Neuronal stem cell (in vitro differentiated cells): ENCODE data around the gene SLC15A4.
A peak's percentile ranks its signal among the peaks of the same experiment; 100 is the strongest.

Source experiments
- DNase-seq: peaks from one replicate; pipeline ENCODE4 v3.0.0-alpha.2; 2013; ENCODE audit warnings: low spot score
- H2AFZ ChIP-seq: one replicate; pipeline ENCODE4 v1.6.1; 2013; ENCODE audit warnings: mild to moderate bottlenecking, low read length, inconsistent platforms
- H2AK5ac ChIP-seq: 2 replicates; pipeline ENCODE4 v1.6.1; 2013; ENCODE audit warnings: low read depth, mild to moderate bottlenecking, inconsistent platforms, low read length, moderate library complexity, mixed read lengths
- H2BK120ac ChIP-seq: 2 replicates; pipeline ENCODE4 v1.6.1; 2013; ENCODE audit warnings: low read depth, mild to moderate bottlenecking, inconsistent platforms, low read length, moderate library complexity, mixed read lengths
- H2BK12ac ChIP-seq: one replicate; pipeline ENCODE4 v1.6.1; 2013; ENCODE audit warnings: low read length, inconsistent platforms
- H2BK15ac ChIP-seq: 2 replicates; pipeline ENCODE4 v1.6.1; 2013; ENCODE audit warnings: mild to moderate bottlenecking, low read length, inconsistent platforms, mixed read lengths
- H2BK5ac ChIP-seq: one replicate; pipeline ENCODE4 v1.6.1; 2013; ENCODE audit warnings: inconsistent platforms, mild to moderate bottlenecking, low read length, moderate library complexity
- H3K14ac ChIP-seq: one replicate; pipeline ENCODE4 v1.6.1; 2013; ENCODE audit warnings: low read length, inconsistent platforms
- H3K18ac ChIP-seq: 2 replicates; pipeline ENCODE4 v1.6.1; 2013; ENCODE audit warnings: low read length, inconsistent platforms
- H3K23ac ChIP-seq: 2 replicates; pipeline ENCODE4 v1.6.1; 2013; ENCODE audit warnings: low read depth, mild to moderate bottlenecking, mixed read lengths, low read length, inconsistent platforms; ENCODE audit not compliant: poor library complexity
- H3K27ac ChIP-seq: replicated peaks from 3 replicates; pipeline ENCODE4 v1.5.1; 2013; ENCODE audit warnings: low read length, inconsistent platforms
- H3K27me3 ChIP-seq, 3 experiments: 2 replicates each; pipeline ENCODE4 v1.6.1; 2013; ENCODE audit warnings: low read length in 3 of 3, mild to moderate bottlenecking in 2 of 3, inconsistent platforms in 1 of 3, low read depth in 1 of 3, mixed read lengths in 1 of 3, moderate library complexity in 1 of 3; ENCODE audit not compliant: control insufficient read depth in 3 of 3, insufficient read depth in 3 of 3
- H3K36me3 ChIP-seq, 2 donors: replicated peaks in 1 of 2; 2 replicates each; pipeline ENCODE4 v1.6.1; 2013; ENCODE audit warnings: low read length in 2 of 2; ENCODE audit not compliant: control insufficient read depth in 2 of 2, insufficient read depth in 2 of 2
- H3K4ac ChIP-seq: 2 replicates; pipeline ENCODE4 v1.6.1; 2013; ENCODE audit warnings: inconsistent platforms, mild to moderate bottlenecking, low read length, moderate library complexity
- H3K4me1 ChIP-seq, 2 donors: 1 replicate in 1 of 2; 2 replicates in 1 of 2; pipeline ENCODE4 v1.6.1; 2013; ENCODE audit warnings: low read length in 2 of 2, low read depth in 1 of 2; ENCODE audit not compliant: control insufficient read depth in 2 of 2, insufficient read depth in 1 of 2
- H3K4me2 ChIP-seq: one replicate; pipeline ENCODE4 v1.6.1; 2013; ENCODE audit warnings: mild to moderate bottlenecking, low read length, inconsistent platforms; ENCODE audit not compliant: insufficient read depth, poor library complexity, severe bottlenecking
- H3K4me3 ChIP-seq, 2 donors: 2 replicates each; pipeline ENCODE4 v1.5.1; 2013; ENCODE audit warnings: low read length in 2 of 2, mild to moderate bottlenecking in 2 of 2, inconsistent platforms in 1 of 2, moderate library complexity in 1 of 2
- H3K79me1 ChIP-seq: one replicate; pipeline ENCODE4 v1.6.1; 2013; ENCODE audit warnings: low read depth, mild to moderate bottlenecking, inconsistent platforms, low read length, moderate library complexity
- H3K9ac ChIP-seq: one replicate; pipeline ENCODE4 v1.6.1; 2013; ENCODE audit warnings: mild to moderate bottlenecking, low read depth, low read length, inconsistent platforms; ENCODE audit not compliant: poor library complexity
- H3K9me3 ChIP-seq, 2 donors: replicated peaks in 1 of 2; 2 replicates each; pipeline versions ENCODE3 to v1.6.1; 2013; ENCODE audit warnings: low read length in 2 of 2, mild to moderate bottlenecking in 2 of 2, inconsistent platforms in 1 of 2, low read depth in 1 of 2, mixed read lengths in 1 of 2, moderate library complexity in 1 of 2; ENCODE audit not compliant: control insufficient read depth in 2 of 2, insufficient read depth in 1 of 2
- H4K8ac ChIP-seq: one replicate; pipeline ENCODE4 v1.6.1; 2013; ENCODE audit warnings: low read depth, mild to moderate bottlenecking, inconsistent platforms, low read length, moderate library complexity
- H4K91ac ChIP-seq: one replicate; pipeline ENCODE4 v1.6.1; 2013; ENCODE audit warnings: low read length, low read depth, mild to moderate bottlenecking, inconsistent platforms; ENCODE audit not compliant: poor library complexity
- WGBS, 2 donors: extraction: QIAGEN DNeasy Blood & Tissue Kit; methylation state at CpG; one replicate each; pipeline ENCODE4 v1.1.7; 2013; ENCODE audit warnings: missing lambda C conversion rate in 2 of 2, mixed read lengths in 1 of 2; ENCODE audit not compliant: insufficient read length in 2 of 2, insufficient replicate concordance in 1 of 2; ENCODE audit errors: extremely low coverage in 2 of 2; 5-methylcytosine and 5-hydroxymethylcytosine counted together

The SLC15A4 gene

DNA sequence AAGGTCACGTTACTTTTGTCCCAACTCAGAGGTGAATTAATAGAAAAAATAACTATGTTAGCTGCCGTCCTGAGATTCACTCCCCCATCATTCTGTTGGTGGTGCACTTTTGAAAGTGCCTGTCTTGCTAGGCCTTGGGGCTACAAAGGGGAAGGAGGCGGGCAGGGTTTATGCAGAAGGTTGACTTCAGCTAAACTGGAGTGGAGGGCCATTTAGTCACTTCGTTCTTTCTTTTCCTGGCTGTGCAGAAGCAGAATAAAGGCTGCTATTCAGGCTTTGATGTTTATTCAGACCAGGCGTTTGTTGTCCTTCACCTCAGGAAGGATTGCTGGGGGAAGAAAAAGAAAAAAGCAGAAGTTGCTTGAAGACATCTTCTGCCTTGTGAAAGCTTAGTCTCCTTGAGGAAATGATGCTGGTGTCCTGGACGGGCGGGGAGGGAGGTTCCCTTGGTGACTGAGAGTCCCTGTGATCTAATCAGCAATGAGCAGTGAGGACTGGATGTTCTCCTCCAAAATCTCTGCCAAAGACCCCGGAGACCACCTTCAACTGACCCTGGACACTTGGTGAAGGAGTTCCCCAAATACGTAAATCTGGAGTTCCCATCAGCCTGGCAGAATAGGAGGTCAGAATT is 33.5 kb upstream of the SLC15A4 start:
- H3K4me3 ChIP-seq: no peak overlapping the region
- no peak overlapping the region for H3K23ac ChIP-seq
- H3K36me3 ChIP-seq: no peaks in the 10 kb centered on the region
- H3K9me3 ChIP-seq: peaks cover 0 to 2% of the 10 kb centered on the region in 2 donors
- no peak overlapping the region for H2BK12ac ChIP-seq
- H3K14ac ChIP-seq: no peak overlapping the region
- H4K91ac ChIP-seq: no peak overlapping the region
- H3K18ac ChIP-seq: no peak overlapping the region
- H3K79me1 ChIP-seq: no peaks in the 10 kb centered on the region
- no peak overlapping the region for H4K8ac ChIP-seq
- H2AK5ac ChIP-seq: no peak overlapping the region
- no peak overlapping the region for H3K4me2 ChIP-seq
- H2BK120ac ChIP-seq: no peak overlapping the region
- H2AFZ ChIP-seq: no peak overlapping the region
- H2BK15ac ChIP-seq: no peak overlapping the region
- WGBS, 2 donors: no CpG with 5 or more reads among the region's 9 CpGs
- peaks cover 0 to 13% (median 7%) of the 10 kb centered on the region in 3 experiments for H3K27me3 ChIP-seq
- H3K4ac ChIP-seq: no peak overlapping the region
- no peak overlapping the region for H3K9ac ChIP-seq
- no peak overlapping the region for H2BK5ac ChIP-seq
- DNase-seq: no peak
- no peak overlapping the region for H3K27ac ChIP-seq
- peaks cover 0 to 2% of the 10 kb centered on the region in 2 donors for H3K4me1 ChIP-seq

DNA sequence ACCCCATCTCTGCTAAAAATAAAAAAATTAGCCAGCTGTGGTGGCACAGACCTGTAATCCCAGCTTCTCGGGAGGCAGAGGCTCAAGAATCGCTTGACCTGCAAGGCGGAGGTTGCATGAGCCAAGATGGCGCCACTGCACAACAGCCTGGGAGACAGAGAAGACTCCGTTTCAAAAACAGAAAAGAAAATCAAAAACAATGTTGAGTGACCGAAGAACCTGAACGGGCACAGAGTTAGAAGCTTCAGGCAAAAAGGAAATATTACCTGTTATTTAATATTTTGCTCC is 33.0 kb upstream of the SLC15A4 start:
- Histone ChIP-seq H2AFZ (no peak overlapping the region), H4K8ac (no peak overlapping the region), H3K9me3 (peaks cover 0 to 2% of the 10 kb centered on the region in 2 donors), H2BK12ac (no peak overlapping the region), H3K27me3 (peaks cover 0 to 16% (median 7%) of the 10 kb centered on the region in 3 experiments), H2BK5ac (no peak overlapping the region), H3K4me3 (no peak overlapping the region), H4K91ac (no peak overlapping the region), H3K14ac (no peak overlapping the region), H3K4me1 (peaks cover 0 to 2% of the 10 kb centered on the region in 2 donors), H3K18ac (no peak overlapping the region), H3K9ac (no peak overlapping the region), H3K23ac (no peak overlapping the region), H3K27ac (no peak overlapping the region), H2BK120ac (no peak overlapping the region), H2AK5ac (no peak overlapping the region), H3K79me1 (no peaks in the 10 kb centered on the region), H3K36me3 (no peaks in the 10 kb centered on the region), H3K4ac (no peak overlapping the region), H2BK15ac (no peak overlapping the region), H3K4me2 (no peak overlapping the region)
- no peak for DNase-seq
- WGBS, 2 donors: no CpG with 5 or more reads among the region's 7 CpGs

DNA sequence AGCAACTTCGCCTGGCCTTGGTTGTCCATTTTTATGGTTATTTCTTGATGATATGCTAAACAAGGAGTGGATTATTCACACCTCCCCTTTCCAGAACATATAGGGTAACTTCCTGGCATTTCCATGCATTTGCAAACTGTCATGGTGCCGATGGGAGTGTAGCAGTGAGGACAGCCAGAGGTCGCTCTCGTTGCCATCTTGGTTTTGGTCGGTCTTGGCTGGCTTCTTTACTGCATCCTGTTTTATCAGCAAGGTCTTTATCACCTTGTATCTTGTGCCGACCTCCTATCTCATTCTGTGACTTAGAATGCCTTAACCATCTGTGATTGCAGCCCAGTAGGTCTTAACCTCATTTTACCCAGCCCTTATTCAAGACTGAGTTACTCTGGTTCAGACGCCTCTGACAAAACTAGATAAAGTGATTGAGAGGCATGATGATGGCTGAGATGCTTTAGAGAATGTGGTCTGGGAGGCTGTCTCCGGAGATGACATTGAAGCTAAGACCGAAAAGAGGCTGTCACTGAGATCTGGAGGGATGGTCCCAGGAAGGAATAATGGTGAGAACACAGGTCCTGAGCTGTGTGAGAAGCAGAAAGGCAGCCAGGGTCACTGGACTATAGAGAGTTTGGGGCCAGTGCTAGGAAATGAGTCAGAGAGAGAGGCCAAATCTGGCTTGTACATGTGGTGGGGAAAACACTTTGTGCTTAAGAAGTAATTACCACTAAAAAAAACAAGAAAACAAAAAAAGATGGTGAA is 32.5 kb upstream of the SLC15A4 start:
- Histone ChIP-seq H3K23ac (no peak overlapping the region), H3K27me3 (peaks cover 0 to 16% (median 7%) of the 10 kb centered on the region in 3 experiments), H2AFZ (no peak overlapping the region), H2BK120ac (no peak overlapping the region), H3K4me2 (no peak overlapping the region), H2BK12ac (no peak overlapping the region), H3K9ac (no peak overlapping the region), H4K91ac (no peak overlapping the region), H3K18ac (no peak overlapping the region), H2BK5ac (no peak overlapping the region), H3K14ac (no peak overlapping the region), H3K9me3 (no peaks in the 10 kb centered on the region), H3K4me1 (peaks cover 0 to 2% of the 10 kb centered on the region in 2 donors), H2BK15ac (no peak overlapping the region), H2AK5ac (no peak overlapping the region), H3K4ac (no peak overlapping the region), H3K36me3 (no peaks in the 10 kb centered on the region), H4K8ac (no peak overlapping the region), H3K79me1 (no peaks in the 10 kb centered on the region), H3K4me3 (no peak overlapping the region), H3K27ac (no peak overlapping the region)
- DNase-seq: no peak
- WGBS, 2 donors: no CpG with 5 or more reads among the region's 9 CpGs

DNA sequence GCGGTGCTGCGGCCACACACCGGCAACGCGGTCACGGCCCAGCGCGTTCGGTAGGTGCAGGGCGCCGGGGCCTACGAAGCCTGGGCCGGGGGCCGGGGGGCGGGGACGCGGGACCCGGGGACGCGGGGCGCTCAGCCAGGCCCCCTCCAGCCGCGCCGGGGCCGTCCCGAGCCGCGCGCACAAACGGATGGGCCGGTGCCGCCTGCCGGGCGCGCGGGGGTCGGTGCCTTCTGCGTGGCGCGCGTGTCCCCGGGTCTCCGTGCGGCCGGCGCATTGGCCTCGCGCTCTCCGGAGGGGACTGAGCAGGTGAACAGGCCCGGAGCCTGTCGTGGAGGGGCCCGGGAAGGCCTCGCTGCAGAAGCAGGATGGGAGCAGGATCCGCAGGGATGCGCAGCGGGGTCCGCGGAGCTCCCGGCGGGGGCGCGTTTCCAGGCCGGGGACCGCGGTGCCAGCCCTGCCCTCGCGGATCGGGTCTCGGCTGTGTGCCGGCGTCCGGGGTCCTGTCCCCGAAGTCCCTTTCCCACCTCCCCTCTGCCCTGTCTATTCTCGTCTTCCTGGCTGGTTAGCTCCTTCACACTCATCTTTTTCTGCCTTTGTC is 29.9 kb upstream of the SLC15A4 start:
- peak overlapping the region; percentile 94 for H3K4me2 ChIP-seq
- peak overlapping the region; percentile 66 for H2BK5ac ChIP-seq
- no peaks in the 10 kb centered on the region for H3K36me3 ChIP-seq
- H3K27ac ChIP-seq: no peak overlapping the region
- H4K91ac ChIP-seq: no peak overlapping the region
- peak overlapping the region; percentile 98 for H2AFZ ChIP-seq
- H3K23ac ChIP-seq: peak overlapping the region; percentile 91
- H2BK120ac ChIP-seq: no peak overlapping the region
- H3K9ac ChIP-seq: peak overlapping the region; percentile 91
- peaks cover 0 to 16% (median 7%) of the 10 kb centered on the region in 3 experiments for H3K27me3 ChIP-seq
- H3K4me1 ChIP-seq: no peaks in the 10 kb centered on the region
- H2BK15ac ChIP-seq: peak overlapping the region; percentile 67
- no peaks in the 10 kb centered on the region for H3K9me3 ChIP-seq
- H2AK5ac ChIP-seq: no peak overlapping the region
- peak; percentile 17 for DNase-seq
- no peaks in the 10 kb centered on the region for H3K79me1 ChIP-seq
- H3K18ac ChIP-seq: peak overlapping the region; percentile 99
- peak overlapping the region; percentile 56 for H3K14ac ChIP-seq
- H3K4ac ChIP-seq: peak overlapping the region; percentile 89
- no peak overlapping the region for H4K8ac ChIP-seq
- no CpG with 5 or more reads among the region's 74 CpGs for WGBS, 2 donors
- H2BK12ac ChIP-seq: no peak overlapping the region
- H3K4me3 ChIP-seq: peak overlapping the region; percentile 48 to 81
